OCI-LY7 (cell line): ENCODE data around the gene UBA52.

ENCODE experiments used
- CTCF ChIP-seq: fragments of 200-600 bp; sonication (generic); conservative IDR thresholded peaks from 2 replicates; pipeline ENCODE4 v1.5.1; 2014; ENCODE audit warnings: mild to moderate bottlenecking, antibody characterized with exemption, low read length, moderate library complexity, mixed read lengths
- EZH2phosphoT487 ChIP-seq: fragments of 200-600 bp; sonication (generic); IDR thresholded peaks from 2 replicates; pipeline ENCODE4 v1.6.1; 2018; ENCODE audit warnings: low read depth, borderline replicate concordance, mild to moderate bottlenecking, mixed run types, antibody characterized with exemption, low read length, moderate library complexity, mixed read lengths

DNA sequence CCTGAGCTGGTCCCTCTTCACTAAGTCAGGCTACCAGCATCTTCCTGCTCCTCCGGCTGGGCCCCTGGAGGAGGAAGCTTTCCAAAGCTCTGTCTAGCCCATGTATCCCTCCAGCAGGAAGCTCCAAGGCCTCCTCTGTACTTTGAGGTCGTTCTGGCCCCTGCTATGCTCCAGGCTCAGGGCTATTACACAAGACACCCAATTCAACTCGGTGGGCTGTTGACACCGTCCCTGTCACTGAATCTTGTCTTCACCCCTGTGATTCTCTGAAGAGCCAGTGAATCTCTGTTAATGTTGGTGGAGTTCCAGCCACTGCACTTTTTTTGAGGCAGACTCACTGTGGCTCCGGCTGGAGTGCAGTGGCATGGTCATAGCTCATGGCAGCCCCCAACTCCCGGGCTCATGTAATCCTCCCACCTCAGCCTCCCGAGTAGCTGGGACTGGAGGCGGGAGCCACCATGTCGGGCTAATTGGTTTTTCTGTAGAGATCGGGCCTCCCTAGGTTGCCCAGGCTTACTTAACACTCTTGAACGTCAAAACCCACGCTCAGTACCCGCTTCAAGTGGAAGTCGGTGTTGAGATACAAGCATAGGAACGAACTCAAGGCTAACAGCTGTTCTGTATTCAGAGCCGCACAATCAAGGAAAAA is 16.4 kb downstream of the UBA52 start:
- TF ChIP-seq CTCF (no peak), EZH2phosphoT487 (no peak)
